Right cardiac atrium (tissue), 5 donors: ENCODE measurements around the gene TMEM175. TPM values are rescaled to one million over a fixed set of nuclear protein-coding genes. Genes with fewer than 3 reads are reported as not detected.
A peak's percentile ranks its signal among the peaks of the same experiment; 100 is the strongest.

Source experiments
- ATAC-seq, 2 donors: fragments of 200-7000 bp; cut with Tn5 transposase; one replicate each; pipeline versions ENCODE4 v1.8.0 to v1.9.1; 2020; ENCODE audit warnings: moderate library complexity in 2 of 2, mild to moderate bottlenecking in 1 of 2
- DNase-seq, 3 donors: peaks; one replicate each; pipeline ENCODE4 v3.0.0-alpha.2; 2020
- H3K27ac ChIP-seq: one replicate; pipeline ENCODE4 v1.5.1; 2013; ENCODE audit warnings: mild to moderate bottlenecking, low read length, control low read depth, moderate library complexity
- H3K27me3 ChIP-seq: one replicate; pipeline ENCODE4 v1.6.1; 2013; ENCODE audit not compliant: control insufficient read depth, insufficient read depth
- H3K4me1 ChIP-seq: one replicate; pipeline ENCODE4 v1.6.1; 2013; ENCODE audit warnings: low read length; ENCODE audit not compliant: control insufficient read depth, insufficient read depth
- H3K4me3 ChIP-seq: one replicate; pipeline ENCODE4 v1.5.1; 2013; ENCODE audit warnings: low read length, control low read depth
- H3K9me3 ChIP-seq: one replicate; pipeline ENCODE4 v1.6.1; 2013; ENCODE audit warnings: low read length; ENCODE audit not compliant: control insufficient read depth
- WGBS: extraction: QIAGEN DNeasy Blood & Tissue Kit; methylation state at CpG from one replicate; pipeline ENCODE4 v1.1.7; 2013; 5-methylcytosine and 5-hydroxymethylcytosine counted together
- intact Hi-C, 4 donors: fragments of 100-400 bp; cut with DNase I; formaldehyde crosslinking; loops; one replicate each; pipeline versions ENCODE4 v1.11.0 to v1.14.0; 2022 to 2023
- polyA plus RNA-seq: library from polyadenylated mRNA; stranded (reverse); fragments of 200-250 nt; gene quantifications from one replicate; pipeline ENCODE4 v1.2.3, GENCODE V29; 2013
- total RNA-seq, 4 donors: library from RNA; stranded (reverse); fragmentation: NEBNext Ultra II Directional; extraction: Animal tissue kit (Norgen Biotek cat#: 25700); gene quantifications; one replicate each; pipeline ENCODE4 v1.2.1, GENCODE V29; 2021
- donor health status: healthy with polysubstance abuse.
- donor health status: DM: no; HTN: yes; CAD: no.
- donor health status: DM: no; HTN: no; CAD: no.
- donor health status: DM: no; HTN: yes; CAD: no; lungs with severe emphysema.
- donor health status: DM: yes; HTN: yes; CAD: no.

TMEM175 gene
- total and polyA plus RNA-seq, 5 donors: 20.9 to 31.1 (median 24.0) TPM

DNA sequence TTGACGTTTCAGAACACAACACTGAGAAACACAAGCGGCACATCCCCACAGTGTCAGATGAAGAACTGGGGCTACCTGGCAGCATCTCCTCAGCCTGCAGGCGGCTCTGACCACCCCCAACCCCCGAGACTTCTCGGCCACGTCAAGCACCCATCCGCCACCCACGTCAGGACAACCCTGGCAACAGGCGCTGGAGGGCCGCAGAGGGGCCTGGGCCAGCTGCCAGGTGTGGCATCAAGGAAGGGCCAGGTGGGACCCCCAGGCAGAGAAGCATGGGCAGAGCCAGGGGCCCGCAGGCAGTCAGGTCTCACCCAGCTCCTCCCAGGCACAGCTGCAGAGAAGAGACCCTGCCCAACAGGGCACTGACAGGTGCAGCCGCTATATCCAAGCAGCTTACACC is 22.4 kb upstream of the TMEM175 start:
- H3K4me3 ChIP-seq: no peak overlapping the region
- no peak overlapping the region for H3K27ac ChIP-seq
- WGBS: 92% methylated on average over 12 of the region's 12 CpGs
- no peaks in the 10 kb centered on the region for H3K27me3 ChIP-seq
- DNase-seq: peak; percentile 8 to 58 (median 39)
- H3K4me1 ChIP-seq: no peaks in the 10 kb centered on the region
- H3K9me3 ChIP-seq: no peaks in the 10 kb centered on the region
- no peak for ATAC-seq
- intact Hi-C loops: no loop called here

DNA sequence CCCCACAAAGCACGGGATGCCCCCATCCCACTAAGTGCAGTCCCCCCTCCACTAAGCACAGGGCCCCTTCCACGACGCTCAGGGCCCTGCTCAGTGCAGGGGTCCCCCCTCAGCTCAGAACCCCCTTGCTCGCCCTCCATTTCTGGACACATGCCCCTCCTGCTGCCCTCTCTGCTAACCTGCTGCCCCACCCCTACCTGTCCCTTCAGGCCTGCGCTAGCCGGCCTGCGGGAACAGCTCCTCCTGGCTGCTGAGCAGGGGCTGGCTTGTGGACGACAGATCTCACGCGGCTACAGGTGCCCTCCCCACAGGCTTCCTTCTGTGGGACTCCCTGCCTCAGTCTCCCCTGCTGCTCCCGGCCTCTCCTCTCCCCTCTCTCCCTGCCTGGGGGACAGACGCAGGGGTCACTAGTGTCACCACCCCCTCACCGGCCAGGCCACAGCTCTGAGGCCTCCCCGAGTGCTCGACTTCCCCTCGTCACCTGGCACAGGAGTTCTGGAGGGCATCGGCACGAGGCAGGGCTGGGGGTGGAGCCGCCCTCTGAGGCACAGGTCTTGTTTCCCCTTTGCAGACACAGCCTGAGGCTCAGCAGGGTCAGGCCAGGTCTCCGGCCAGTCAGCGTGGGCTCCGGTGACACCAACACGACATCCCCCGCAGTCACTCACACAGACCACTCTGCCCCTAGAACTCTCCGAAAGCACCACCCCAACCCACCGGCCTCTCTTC is 21.7 kb upstream of the TMEM175 start:
- Histone ChIP-seq H3K4me1 (no peaks in the 10 kb centered on the region), H3K27ac (no peak overlapping the region), H3K4me3 (no peak overlapping the region), H3K27me3 (no peaks in the 10 kb centered on the region), H3K9me3 (no peaks in the 10 kb centered on the region)
- intact Hi-C loops: no loop called here
- 96% methylated on average over 26 of the region's 26 CpGs for WGBS
- no peak for ATAC-seq
- peak in 2 of 3 donors; percentile 28 to 59 for DNase-seq

DNA sequence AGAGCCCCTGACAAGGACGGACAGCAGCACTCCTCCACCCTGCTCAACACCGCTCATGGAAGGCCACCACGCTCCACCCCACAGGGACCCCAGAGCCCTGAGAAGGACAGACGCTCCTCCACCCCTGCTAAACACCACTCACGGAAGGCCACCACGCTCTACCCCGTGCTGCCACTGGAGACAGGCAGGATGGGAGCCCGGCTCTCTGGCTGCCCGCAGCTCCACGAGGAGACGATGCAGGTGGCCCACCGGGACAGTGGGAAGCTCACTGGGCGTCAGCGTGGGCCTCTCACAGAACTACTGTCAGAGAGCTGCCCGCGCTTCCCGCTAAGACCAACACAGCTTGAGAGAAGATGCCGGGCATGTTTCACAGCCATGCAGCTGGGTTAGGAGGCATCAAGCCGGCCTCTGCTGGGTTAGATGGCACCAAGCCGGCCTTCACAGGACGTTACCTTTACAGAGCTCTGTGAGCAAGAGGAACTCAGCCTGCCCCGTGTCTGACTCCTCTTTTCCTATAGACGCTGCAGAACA is 21.0 kb upstream of the TMEM175 start:
- H3K27ac ChIP-seq: no peak overlapping the region
- H3K9me3 ChIP-seq: no peaks in the 10 kb centered on the region
- no peaks in the 10 kb centered on the region for H3K27me3 ChIP-seq
- H3K4me3 ChIP-seq: no peak overlapping the region
- ATAC-seq: no peak
- DNase-seq: peak in 2 of 3 donors; percentile 25 to 26
- intact Hi-C loops: no loop called here
- 98% methylated on average over 23 of the region's 23 CpGs for WGBS
- no peaks in the 10 kb centered on the region for H3K4me1 ChIP-seq

DNA sequence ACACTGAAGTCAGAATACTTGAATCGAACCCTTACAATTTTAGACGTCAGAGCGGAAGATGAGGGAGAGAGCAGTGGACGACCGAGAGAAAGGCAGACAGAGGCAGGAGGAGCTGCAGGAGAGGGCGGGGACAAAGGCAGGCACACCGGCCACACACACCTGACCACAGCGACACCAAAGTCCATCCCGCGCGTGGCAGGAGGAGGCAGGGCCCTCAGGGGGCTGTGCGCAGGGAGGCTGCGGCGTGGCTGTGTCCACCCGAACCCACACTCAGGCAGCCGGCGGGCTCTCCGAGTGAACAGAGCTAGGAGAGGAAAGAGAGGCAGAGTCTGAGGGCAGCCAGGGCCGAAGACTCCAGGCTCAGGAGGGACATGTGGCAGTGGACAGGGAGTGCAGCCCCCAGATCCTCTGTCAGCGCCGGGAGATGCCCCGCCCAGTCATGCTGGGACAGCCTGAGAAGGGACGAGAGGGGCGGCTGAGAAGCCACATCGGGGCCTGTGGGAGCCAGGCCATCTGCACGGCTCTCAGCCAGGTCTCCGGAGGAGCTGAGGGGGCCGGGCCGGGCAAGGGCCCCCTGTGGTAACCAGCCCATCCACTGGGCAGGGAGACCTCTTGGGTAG is 20.3 kb upstream of the TMEM175 start:
- no peak overlapping the region for H3K27ac ChIP-seq
- H3K4me1 ChIP-seq: no peaks in the 10 kb centered on the region
- no peaks in the 10 kb centered on the region for H3K9me3 ChIP-seq
- intact Hi-C loops: no loop called here
- ATAC-seq: no peak
- no peak overlapping the region for H3K4me3 ChIP-seq
- no peaks in the 10 kb centered on the region for H3K27me3 ChIP-seq
- DNase-seq: peak in 2 of 3 donors; percentile 44
- WGBS: 91% methylated on average over 29 of the region's 29 CpGs

DNA sequence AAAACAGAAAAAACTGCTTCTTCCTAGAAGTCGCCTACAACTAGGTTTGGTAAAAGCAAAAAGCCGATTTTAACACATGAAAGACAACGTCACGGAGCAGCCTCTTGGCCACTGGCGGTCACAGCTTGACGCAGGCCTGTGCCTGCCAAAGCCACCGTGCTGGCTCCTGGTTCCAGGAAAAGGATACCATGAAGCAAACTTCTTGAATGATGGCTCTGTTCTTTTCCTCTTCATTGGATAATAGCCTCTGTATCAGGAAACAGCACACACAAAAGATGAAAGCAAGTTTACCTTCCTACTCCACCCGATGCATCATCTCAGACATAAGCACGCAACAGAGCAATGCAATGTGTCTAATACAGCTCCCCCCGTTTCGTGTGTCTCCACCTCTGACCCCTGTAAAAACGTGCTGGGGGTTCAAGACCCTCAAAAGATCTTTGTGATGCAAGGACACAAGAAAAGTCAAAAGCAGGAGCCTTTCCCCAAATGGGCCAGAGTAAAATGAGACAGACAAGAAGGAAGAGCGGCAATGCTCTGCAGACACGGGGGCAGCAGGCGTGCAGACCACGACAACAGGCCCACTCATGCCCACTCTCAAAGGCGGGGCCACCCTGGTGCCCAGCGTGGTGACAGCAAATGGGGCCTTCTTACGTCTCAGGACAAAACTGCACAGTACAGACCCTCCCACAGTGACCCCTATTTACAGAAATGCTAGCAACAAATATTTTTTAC is 19.5 kb upstream of the TMEM175 start:
- 82% methylated on average over 19 of the region's 19 CpGs for WGBS
- Histone ChIP-seq H3K9me3 (no peaks in the 10 kb centered on the region), H3K27me3 (no peaks in the 10 kb centered on the region), H3K4me1 (no peaks in the 10 kb centered on the region), H3K4me3 (no peak overlapping the region), H3K27ac (no peak overlapping the region)
- no peak for ATAC-seq
- intact Hi-C loops: no loop called here
- peak in 1 of 3 donors; percentile 34 for DNase-seq

DNA sequence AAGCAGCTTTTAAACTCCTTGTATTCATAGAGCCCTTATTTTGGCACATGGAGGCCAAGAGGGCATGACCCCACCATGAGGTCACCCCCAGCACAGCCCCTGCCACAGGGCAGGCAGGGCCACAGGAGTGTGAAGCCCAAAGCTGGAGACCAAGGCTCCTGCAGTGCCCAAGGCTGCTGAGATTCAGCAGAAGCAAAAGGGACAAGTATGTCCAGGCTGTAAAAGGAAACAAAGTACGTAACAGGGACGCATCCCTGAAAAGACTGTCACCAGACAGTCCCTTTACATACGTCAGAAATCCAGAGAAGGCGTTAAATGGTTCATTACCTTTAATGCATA is 19.0 kb upstream of the TMEM175 start:
- intact Hi-C loops: no loop called here
- ATAC-seq: no peak
- Histone ChIP-seq H3K4me3 (no peak overlapping the region), H3K9me3 (no peaks in the 10 kb centered on the region), H3K4me1 (no peaks in the 10 kb centered on the region), H3K27me3 (no peaks in the 10 kb centered on the region), H3K27ac (no peak overlapping the region)
- WGBS: 90% methylated on average over 4 of the region's 4 CpGs
- peak in 1 of 3 donors; percentile 32 for DNase-seq

DNA sequence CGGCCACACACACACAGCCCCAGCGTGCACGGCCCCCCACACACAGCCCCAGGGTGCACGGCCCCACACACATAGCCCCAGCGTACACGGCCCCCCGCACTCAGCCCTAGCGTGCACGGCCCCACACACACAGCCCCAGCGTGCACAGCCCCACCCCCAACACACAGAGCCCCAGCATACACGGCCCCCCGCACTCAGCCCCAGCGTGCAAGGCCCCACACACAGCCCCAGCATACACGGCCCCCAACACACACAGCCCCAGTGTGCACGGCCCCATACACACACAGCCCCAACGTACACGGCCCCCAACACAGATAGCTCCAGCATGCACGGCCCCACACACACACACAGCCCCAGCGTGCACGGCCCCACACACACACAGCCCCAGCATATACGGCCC is 17.7 kb upstream of the TMEM175 start:
- 89% methylated on average over 21 of the region's 21 CpGs for WGBS
- ATAC-seq (no peak), DNase-seq (peak in 1 of 3 donors; percentile 24)
- no peak overlapping the region for H3K27ac ChIP-seq
- intact Hi-C loops: no loop called here
- no peaks in the 10 kb centered on the region for H3K9me3 ChIP-seq
- H3K4me1 ChIP-seq: no peaks in the 10 kb centered on the region
- H3K27me3 ChIP-seq: no peaks in the 10 kb centered on the region
- no peak overlapping the region for H3K4me3 ChIP-seq

DNA sequence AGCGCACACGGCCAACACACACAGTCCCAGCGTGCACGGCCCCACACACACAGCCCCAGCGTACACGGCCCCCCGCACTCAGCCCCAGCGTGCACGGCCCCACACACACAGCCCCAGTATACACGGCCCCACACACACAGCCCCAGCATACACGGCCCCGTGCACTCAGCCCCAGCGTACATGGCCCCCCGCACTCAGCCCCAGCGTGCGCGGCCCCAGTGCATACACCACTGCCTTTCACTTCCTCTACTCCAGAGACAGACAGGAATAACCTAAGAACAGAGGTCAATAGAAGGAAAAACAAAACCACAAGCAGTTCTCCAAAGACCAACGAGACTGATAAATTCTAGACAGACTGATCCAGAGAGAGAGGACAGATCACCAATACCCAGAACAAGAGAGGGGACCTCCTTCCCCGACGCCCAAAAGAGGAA is 17.2 kb upstream of the TMEM175 start:
- H3K9me3 ChIP-seq: no peaks in the 10 kb centered on the region
- H3K4me1 ChIP-seq: no peaks in the 10 kb centered on the region
- no peaks in the 10 kb centered on the region for H3K27me3 ChIP-seq
- intact Hi-C loops: no loop called here
- ATAC-seq (peak in 1 of 2 donors; percentile 42), DNase-seq (peak in 1 of 3 donors; percentile 36)
- 69% methylated on average over 20 of the region's 20 CpGs for WGBS
- no peak overlapping the region for H3K4me3 ChIP-seq
- no peak overlapping the region for H3K27ac ChIP-seq

DNA sequence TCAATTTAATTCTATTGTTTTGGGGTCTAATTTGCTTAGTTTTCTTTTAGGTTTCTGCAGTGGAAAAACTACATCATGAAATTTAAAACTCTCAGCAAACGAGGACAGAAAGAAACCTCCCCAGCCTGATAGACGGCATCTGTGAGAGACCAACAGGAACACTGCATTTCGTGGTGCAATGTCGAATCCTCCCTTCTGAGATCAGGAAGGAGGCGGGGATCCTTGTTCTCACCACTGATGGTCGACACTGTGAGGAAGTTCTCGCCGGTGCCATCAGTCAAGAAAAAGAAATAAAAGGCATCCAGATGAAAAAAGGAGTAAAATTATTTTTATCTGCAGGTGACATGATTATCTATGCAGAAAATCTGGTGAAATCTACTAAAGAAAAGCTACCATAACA is 16.7 kb upstream of the TMEM175 start:
- 40% methylated on average over 8 of the region's 8 CpGs for WGBS
- no peaks in the 10 kb centered on the region for H3K9me3 ChIP-seq
- H3K27ac ChIP-seq: no peak overlapping the region
- intact Hi-C loops: no loop called here
- no peak overlapping the region for H3K4me3 ChIP-seq
- ATAC-seq: no peak
- peak in 1 of 3 donors; percentile 24 for DNase-seq
- no peaks in the 10 kb centered on the region for H3K4me1 ChIP-seq
- no peaks in the 10 kb centered on the region for H3K27me3 ChIP-seq

DNA sequence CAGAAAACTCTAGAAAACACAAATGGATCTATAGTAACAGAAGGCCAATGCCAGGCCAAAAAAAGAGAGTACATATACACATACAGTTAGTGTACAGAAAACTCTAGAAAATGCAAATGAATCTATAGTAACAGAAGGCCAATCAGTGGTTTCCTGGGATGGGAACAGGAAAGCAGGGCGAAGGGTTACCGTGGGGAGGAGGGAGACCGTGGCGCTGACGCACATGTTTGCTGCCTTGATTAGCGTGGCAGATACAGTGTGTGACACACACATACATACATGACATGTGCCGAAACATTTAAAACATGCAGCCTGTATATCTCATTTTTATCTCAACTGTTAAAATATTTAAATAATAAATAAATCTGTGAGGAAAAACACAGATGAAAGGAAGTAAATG is 14.8 kb upstream of the TMEM175 start:
- Histone ChIP-seq H3K27me3 (no peaks in the 10 kb centered on the region), H3K4me1 (no peaks in the 10 kb centered on the region), H3K9me3 (no peaks in the 10 kb centered on the region), H3K27ac (no peak overlapping the region), H3K4me3 (no peak overlapping the region)
- DNase-seq (no peak), ATAC-seq (no peak)
- 97% methylated on average over 7 of the region's 7 CpGs for WGBS
- intact Hi-C loops: no loop called here

DNA sequence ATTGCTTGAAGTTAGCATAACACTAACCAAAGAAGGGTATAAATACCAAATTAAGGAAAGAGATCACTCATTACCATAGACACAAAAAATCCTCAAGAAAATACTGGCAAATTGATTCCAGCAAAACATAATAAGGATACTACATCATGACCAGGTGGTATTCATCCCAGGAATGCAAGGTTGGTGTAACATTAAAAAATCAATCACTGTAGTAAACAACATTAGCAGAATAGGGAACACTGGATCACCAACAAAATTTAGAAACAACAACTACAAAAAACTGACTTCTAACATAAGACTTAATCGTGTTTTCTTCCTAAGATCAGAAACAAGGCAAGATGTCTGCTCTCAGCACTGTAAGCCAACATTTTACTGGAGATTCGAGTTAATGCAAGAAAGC is 14.3 kb upstream of the TMEM175 start:
- DNase-seq (no peak), ATAC-seq (no peak)
- H3K4me1 ChIP-seq: no peaks in the 10 kb centered on the region
- intact Hi-C loops: no loop called here
- whole genome bisulfite sequencing: 97% methylated on average over 2 of the region's 2 CpGs
- H3K4me3 ChIP-seq: no peak overlapping the region
- H3K27me3 ChIP-seq: no peaks in the 10 kb centered on the region
- H3K9me3 ChIP-seq: no peaks in the 10 kb centered on the region
- no peak overlapping the region for H3K27ac ChIP-seq
